ENCODE results near the gene KANSL2.

- TF ChIP-seq CTCF (IDR thresholded peaks at IDR 0.05; ENCODE audit: low read depth, low read length, poor library complexity, severe bottlenecking) = no peak
- TF ChIP-seq EZH2phosphoT487 (IDR thresholded peaks at IDR 0.05; ENCODE audit: borderline replicate concordance, low read length) = no peak
These were observed at the start of gene KANSL2 for GRCh38 chr12:48681710-48682532.
